ENCODE measurements around the gene GSTO2. TPM values are rescaled to one million over a fixed set of nuclear protein-coding genes. Genes with fewer than 3 reads are reported as not detected.

GSTO2 gene
- total and polyA plus RNA-seq, 10 donors: 0.32 to 1.4 (median 0.91) TPM

DNA sequence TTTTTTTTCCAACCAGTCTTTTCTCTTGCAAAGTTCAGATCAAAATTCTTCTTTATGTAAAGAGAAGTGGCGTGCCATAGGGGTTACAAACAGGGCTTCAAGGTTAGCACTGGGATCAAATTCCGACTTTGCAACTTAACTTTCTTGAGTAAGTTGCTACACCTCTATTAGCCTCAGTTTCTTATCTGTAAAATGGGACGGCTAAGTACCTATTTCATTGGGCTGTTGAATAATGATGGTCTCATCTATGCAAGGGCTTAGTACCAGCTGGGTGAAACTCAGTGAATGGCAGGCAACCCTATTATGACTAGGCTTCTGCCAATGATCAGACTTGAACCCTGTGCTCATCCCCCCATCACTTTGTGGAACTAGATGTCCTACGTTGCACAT is 35.4 kb downstream of the GSTO2 start:
- H3K4me3 ChIP-seq: no peak overlapping the region
- intact Hi-C loops (cut with DNase I; ENCODE audit: low total_unique reads): loop anchor here (2.0 kb wide), 1 partner anchor 46 kb away; no protein-coding TSS in a partner anchor
- TF ChIP-seq POLR2A (IDR thresholded peaks at IDR 0.05) (no peak), POLR2AphosphoS5 (IDR thresholded peaks at IDR 0.05) (no peak)
- TF ChIP-seq, protein P1, sequence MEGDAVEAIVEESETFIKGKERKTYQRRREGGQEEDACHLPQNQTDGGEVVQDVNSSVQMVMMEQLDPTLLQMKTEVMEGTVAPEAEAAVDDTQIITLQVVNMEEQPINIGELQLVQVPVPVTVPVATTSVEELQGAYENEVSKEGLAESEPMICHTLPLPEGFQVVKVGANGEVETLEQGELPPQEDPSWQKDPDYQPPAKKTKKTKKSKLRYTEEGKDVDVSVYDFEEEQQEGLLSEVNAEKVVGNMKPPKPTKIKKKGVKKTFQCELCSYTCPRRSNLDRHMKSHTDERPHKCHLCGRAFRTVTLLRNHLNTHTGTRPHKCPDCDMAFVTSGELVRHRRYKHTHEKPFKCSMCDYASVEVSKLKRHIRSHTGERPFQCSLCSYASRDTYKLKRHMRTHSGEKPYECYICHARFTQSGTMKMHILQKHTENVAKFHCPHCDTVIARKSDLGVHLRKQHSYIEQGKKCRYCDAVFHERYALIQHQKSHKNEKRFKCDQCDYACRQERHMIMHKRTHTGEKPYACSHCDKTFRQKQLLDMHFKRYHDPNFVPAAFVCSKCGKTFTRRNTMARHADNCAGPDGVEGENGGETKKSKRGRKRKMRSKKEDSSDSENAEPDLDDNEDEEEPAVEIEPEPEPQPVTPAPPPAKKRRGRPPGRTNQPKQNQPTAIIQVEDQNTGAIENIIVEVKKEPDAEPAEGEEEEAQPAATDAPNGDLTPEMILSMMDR (IDR thresholded peaks at IDR 0.05 in 8 of 11, conservative IDR thresholded peaks at IDR 0.05 in 3 of 11): no peak
- no peak for DNase-seq
- H3K4me1 ChIP-seq: peaks cover 10 to 86% (median 43%) of the 10 kb centered on the region in 6 donors
- peaks cover 0 to 4% (median 0%) of the 10 kb centered on the region in 8 donors for H3K9me3 ChIP-seq
- H3K27me3 ChIP-seq (replicated peaks in 1 of 7): peaks cover 0 to 10% (median 0%) of the 10 kb centered on the region in 7 donors
- H3K36me3 ChIP-seq: peaks cover 0 to 17% (median 0%) of the 10 kb centered on the region in 6 donors
- 86 to 91% (median 87%) methylated on average over 4 of the region's 4 CpGs for WGBS, 5 donors
- H3K27ac ChIP-seq: peak overlapping the region in 3 of 8 donors; percentile 11 to 47 (median 15)

DNA sequence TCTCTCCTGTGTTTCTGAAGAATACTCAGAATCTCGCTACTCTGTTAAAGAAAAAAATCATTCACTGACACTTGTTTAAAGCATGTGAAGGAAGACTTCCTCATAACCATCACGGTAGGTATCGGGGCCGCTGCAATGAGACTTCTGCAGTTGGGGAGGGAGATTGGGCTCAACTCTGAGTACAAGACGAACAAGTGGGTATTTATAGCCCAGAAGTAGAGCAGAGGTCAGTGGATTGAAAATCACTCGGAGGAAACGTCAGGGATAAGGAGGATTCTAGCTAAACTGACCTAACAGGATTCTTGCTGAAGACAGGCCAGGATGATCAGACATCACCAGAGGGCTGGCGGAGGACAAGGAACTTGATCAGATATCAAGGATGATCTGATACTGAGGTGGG is 35.9 kb downstream of the GSTO2 start:
- DNase-seq: no peak
- Histone ChIP-seq H3K4me1 (peaks cover 10 to 88% (median 46%) of the 10 kb centered on the region in 6 donors), H3K36me3 (peaks cover 0 to 23% (median 0%) of the 10 kb centered on the region in 6 donors), H3K27ac (peak overlapping the region in 3 of 8 donors; percentile 15 to 51 (median 47)), H3K9me3 (peaks cover 0 to 4% (median 0%) of the 10 kb centered on the region in 8 donors), H3K27me3 (replicated peaks in 1 of 7) (peaks cover 0 to 6% (median 0%) of the 10 kb centered on the region in 7 donors), H3K4me3 (no peak overlapping the region)
- intact Hi-C loops (cut with DNase I; ENCODE audit: low total_unique reads): loop anchor here (2.0 kb wide), 1 partner anchor 46 kb away; no protein-coding TSS in a partner anchor
- no peak for TF ChIP-seq POLR2A (IDR thresholded peaks at IDR 0.05)
- TF ChIP-seq POLR2AphosphoS5 (IDR thresholded peaks at IDR 0.05): peak in 1 of 3 donors; percentile 35
- 65 to 82% (median 77%) methylated on average over 8 of the region's 8 CpGs for WGBS, 5 donors

DNA sequence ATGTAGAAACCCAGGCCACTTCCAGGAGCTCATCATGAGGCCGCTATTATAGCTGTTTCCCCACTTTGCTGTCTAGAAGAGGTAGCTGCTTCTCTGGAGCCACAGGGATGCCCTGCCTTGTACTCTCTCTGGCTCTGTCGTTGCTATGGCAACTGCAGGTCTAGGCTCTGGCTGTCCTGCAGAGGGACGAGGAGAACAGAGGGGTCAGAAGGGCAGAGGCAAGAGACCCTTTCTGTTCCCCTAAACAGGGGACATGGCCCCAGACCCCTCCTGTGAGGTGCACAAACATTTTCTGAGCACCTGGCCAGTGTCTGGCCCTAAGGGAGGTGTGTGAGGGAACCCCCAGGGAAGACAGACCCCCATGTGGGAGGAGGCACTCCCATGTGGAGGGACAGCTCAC is 37.9 kb downstream of the GSTO2 start:
- WGBS, 5 donors: 51 to 88% (median 82%) methylated on average over 2 to 3 of the region's 3 CpGs
- Histone ChIP-seq H3K9me3 (peaks cover 0 to 2% (median 0%) of the 10 kb centered on the region in 8 donors), H3K27me3 (replicated peaks in 1 of 7) (no peaks in the 10 kb centered on the region), H3K27ac (peak overlapping the region in 3 of 8 donors; percentile 18 to 51 (median 47)), H3K36me3 (peaks cover 0 to 42% (median 4%) of the 10 kb centered on the region in 6 donors), H3K4me1 (peaks cover 10 to 89% (median 40%) of the 10 kb centered on the region in 6 donors), H3K4me3 (no peak overlapping the region)
- intact Hi-C loops (cut with DNase I; ENCODE audit: low total_unique reads): no loop called here
- TF ChIP-seq, protein P1 (IDR thresholded peaks at IDR 0.05 in 8 of 11, conservative IDR thresholded peaks at IDR 0.05 in 3 of 11): no peak
- TF ChIP-seq POLR2A (IDR thresholded peaks at IDR 0.05): no peak
- DNase-seq: no peak

DNA sequence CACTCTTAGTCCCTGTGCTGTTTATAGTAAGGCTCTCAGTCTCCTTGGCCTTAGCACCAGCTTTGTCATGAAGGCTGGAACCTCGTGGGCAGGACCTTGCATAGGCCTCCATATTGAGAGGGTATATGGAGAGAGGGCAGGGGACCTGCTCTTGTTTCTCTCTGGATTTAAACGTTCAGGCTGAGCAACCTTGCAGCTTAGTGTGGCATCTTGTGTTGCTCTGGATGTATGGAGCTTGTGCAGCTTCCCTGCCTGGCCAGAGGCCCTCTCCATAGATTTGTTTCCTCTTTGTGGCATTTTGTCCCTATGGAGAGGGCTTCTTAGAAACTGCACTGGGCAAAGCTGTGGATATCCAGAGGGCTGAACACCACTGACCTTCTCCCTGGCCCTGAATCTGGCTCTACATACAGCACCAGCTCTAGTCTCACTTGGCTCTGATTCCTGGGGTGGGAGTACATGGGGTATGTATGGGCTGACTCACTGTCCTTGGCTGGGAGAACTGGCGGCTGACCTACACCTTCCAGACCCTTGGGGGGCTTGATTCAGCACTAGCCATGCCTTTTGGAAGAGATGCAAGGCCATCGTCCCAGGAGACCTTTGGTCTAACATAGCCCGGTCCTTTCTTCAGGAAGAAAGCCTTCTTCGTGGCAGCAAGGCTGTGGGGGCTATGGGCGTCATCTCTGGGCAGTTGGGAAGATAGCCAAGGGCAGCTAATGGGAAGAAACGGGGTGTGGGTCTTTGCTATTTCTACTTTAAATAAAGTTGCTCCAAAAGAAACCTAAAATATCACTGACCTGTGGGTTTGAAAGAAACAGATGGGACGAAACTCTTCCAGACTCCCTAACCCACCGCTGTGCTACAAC is 38.8 kb downstream of the GSTO2 start:
- no peaks in the 10 kb centered on the region for H3K9me3 ChIP-seq
- no peak for DNase-seq
- H3K27me3 ChIP-seq (replicated peaks in 1 of 7): no peaks in the 10 kb centered on the region
- TF ChIP-seq POLR2A (IDR thresholded peaks at IDR 0.05) (no peak), POLR2AphosphoS5 (IDR thresholded peaks at IDR 0.05) (no peak)
- TF ChIP-seq, protein P1 (IDR thresholded peaks at IDR 0.05 in 8 of 11, conservative IDR thresholded peaks at IDR 0.05 in 3 of 11): no peak
- peaks cover 0 to 52% (median 10%) of the 10 kb centered on the region in 6 donors for H3K36me3 ChIP-seq
- intact Hi-C loops (cut with DNase I; ENCODE audit: low total_unique reads): no loop called here
- H3K27ac ChIP-seq: peak overlapping the region in 5 of 8 donors; percentile 14 to 63 (median 47)
- no peak overlapping the region for H3K4me3 ChIP-seq
- peaks cover 10 to 96% (median 43%) of the 10 kb centered on the region in 6 donors for H3K4me1 ChIP-seq
- 72 to 76% (median 73%) methylated on average over 10 of the region's 10 CpGs for WGBS, 5 donors
